H1 (cell line): Measurements from ENCODE around the gene COL1A1. TPM values are rescaled to one million over a fixed set of nuclear protein-coding genes. Genes with fewer than 3 reads are reported as not detected.

ENCODE experiments used
- CTCF ChIA-PET: fragments of 300-600 bp; sonication (Branson Sonifier 250); formaldehyde crosslinking; loops from one replicate; lab custom pipeline; 2021; ENCODE audit not compliant: partially characterized antibody; lab: Charles Lee
- POLR2A ChIA-PET: fragments of 300-600 bp; sonication (Branson Sonifier 250); formaldehyde crosslinking; loops from one replicate; lab custom pipeline; 2021; ENCODE audit warnings: inconsistent platforms; ENCODE audit not compliant: partially characterized antibody; lab: Charles Lee
- DNase-seq, 2 experiments: peaks; one replicate each; pipeline versions ENCODE4 v3.0.0 to v3.0.0-alpha.2; 2010 to 2022; ENCODE audit warnings: low spot score in 2 of 2, low read depth in 1 of 2, mixed read lengths in 1 of 2
- FAIRE-seq: peaks from 2 replicates; lab custom pipeline; 2011; peaks lifted over from hg19 to GRCh38; lab: Jason Lieb, UNC
- H2AFZ ChIP-seq: 2 replicates; pipeline ENCODE4 v1.8.1; 2012; ENCODE audit warnings: low read length, inconsistent platforms
- H2AK5ac ChIP-seq: 2 replicates; pipeline ENCODE4 v1.6.1; 2013; ENCODE audit warnings: low read depth, low read length
- H2BK120ac ChIP-seq: replicated peaks from 2 replicates; pipeline ENCODE3; 2013; ENCODE audit warnings: low read depth, low read length, inconsistent platforms
- H2BK12ac ChIP-seq: 2 replicates; pipeline ENCODE4 v1.6.1; 2013; ENCODE audit warnings: low read depth, low read length
- H2BK15ac ChIP-seq: 2 replicates; pipeline ENCODE4 v1.6.1; 2013; ENCODE audit warnings: low read length
- H2BK20ac ChIP-seq: 2 replicates; pipeline ENCODE4 v1.6.1; 2013; ENCODE audit warnings: low read length
- H2BK5ac ChIP-seq: 2 replicates; pipeline ENCODE4 v1.6.1; 2013; ENCODE audit warnings: low read depth, low read length
- H3K14ac ChIP-seq: 2 replicates; pipeline ENCODE4 v1.6.1; 2013; ENCODE audit warnings: inconsistent platforms; ENCODE audit not compliant: insufficient read length
- H3K18ac ChIP-seq: 2 replicates; pipeline ENCODE4 v1.6.1; 2013; ENCODE audit warnings: low read length; ENCODE audit errors: extremely low read depth
- H3K23ac ChIP-seq: 2 replicates; pipeline ENCODE4 v1.6.1; 2013; ENCODE audit warnings: inconsistent platforms; ENCODE audit not compliant: insufficient read length
- H3K23me2 ChIP-seq: 2 replicates; pipeline ENCODE4 v1.6.1; 2013; ENCODE audit warnings: low read depth, low read length
- H3K27ac ChIP-seq: 2 replicates; pipeline ENCODE4 v1.6.1; 2011; ENCODE audit warnings: low read depth, low read length, inconsistent platforms
- H3K27me3 ChIP-seq, 4 experiments: replicated peaks in 1 of 4; 1 replicate in 1 of 4; 2 replicates in 3 of 4; pipeline versions ENCODE4 v1.6.1 to v1.8.1; 2011 to 2013; ENCODE audit warnings: low read length in 3 of 4, mild to moderate bottlenecking in 3 of 4, inconsistent platforms in 2 of 4, mixed read lengths in 2 of 4, moderate library complexity in 1 of 4; ENCODE audit not compliant: control insufficient read depth in 3 of 4, insufficient read depth in 3 of 4; ENCODE audit errors: extremely low read depth in 1 of 4
- H3K36me3 ChIP-seq, 4 experiments: 2 replicates each; pipeline versions ENCODE4 v1.6.1 to v1.8.1; 2011 to 2013; ENCODE audit warnings: mild to moderate bottlenecking in 4 of 4, low read length in 3 of 4, moderate library complexity in 2 of 4, control low read depth in 1 of 4, inconsistent platforms in 1 of 4; ENCODE audit not compliant: insufficient read depth in 4 of 4, control insufficient read depth in 2 of 4
- H3K4ac ChIP-seq: replicated peaks from 2 replicates; pipeline ENCODE3; 2013; ENCODE audit warnings: low read length, low read depth, mixed read lengths, inconsistent platforms; ENCODE audit not compliant: insufficient read length
- H3K4me1 ChIP-seq, 4 experiments: replicated peaks in 1 of 4; 1 replicate in 1 of 4; 2 replicates in 3 of 4; pipeline versions ENCODE4 v1.6.1 to v1.8.1; 2011 to 2013; ENCODE audit warnings: low read length in 3 of 4, inconsistent platforms in 2 of 4, mixed read lengths in 1 of 4; ENCODE audit not compliant: insufficient read depth in 4 of 4, control insufficient read depth in 3 of 4
- H3K4me2 ChIP-seq, 2 experiments: 2 replicates each; pipeline versions ENCODE4 v1.6.1 to v1.8.1; 2011 to 2013; ENCODE audit warnings: low read depth in 2 of 2, low read length in 2 of 2, control low read depth in 1 of 2, inconsistent platforms in 1 of 2, mild to moderate bottlenecking in 1 of 2; ENCODE audit not compliant: insufficient read depth in 1 of 2
- H3K4me3 ChIP-seq, 4 experiments: fragments of 200-600, 300-600 bp in 1 of 4; sonication (generic), shearing (Covaris generic), sonication (Bioruptor Twin) in 1 of 4; 2 replicates each; pipeline versions ENCODE4 v1.5.1 to v1.8.1; 2011 to 2016; ENCODE audit warnings: low read length in 4 of 4, low read depth in 3 of 4, control low read depth in 2 of 4, inconsistent platforms in 2 of 4, mild to moderate bottlenecking in 2 of 4, mixed read lengths in 1 of 4, moderate library complexity in 1 of 4; ENCODE audit not compliant: insufficient read depth in 2 of 4; ENCODE audit errors: extremely low read depth in 1 of 4
- H3K56ac ChIP-seq: replicated peaks from 2 replicates; pipeline ENCODE3; 2013; ENCODE audit warnings: low read depth, mild to moderate bottlenecking, mixed read lengths, low read length, inconsistent platforms; ENCODE audit not compliant: insufficient read length
- H3K79me1 ChIP-seq: 2 replicates; pipeline ENCODE4 v1.6.1; 2013; ENCODE audit warnings: low read depth, low read length, control low read depth
- H3K79me2 ChIP-seq, 2 experiments: 2 replicates each; pipeline versions ENCODE4 v1.6.1 to v1.8.1; 2012 to 2013; ENCODE audit warnings: low read length in 2 of 2, mild to moderate bottlenecking in 2 of 2, inconsistent platforms in 1 of 2; ENCODE audit not compliant: insufficient read depth in 2 of 2, control insufficient read depth in 1 of 2
- H3K9ac ChIP-seq, 4 experiments: replicated peaks in 1 of 4; 1 replicate in 1 of 4; 2 replicates in 3 of 4; pipeline versions ENCODE4 v1.6.1 to v1.8.1; 2011 to 2013; ENCODE audit warnings: low read depth in 3 of 4, low read length in 3 of 4, control low read depth in 2 of 4, mild to moderate bottlenecking in 2 of 4, moderate library complexity in 2 of 4, inconsistent platforms in 1 of 4; ENCODE audit errors: extremely low read depth in 1 of 4
- H3K9me3 ChIP-seq, 2 experiments: 2 replicates each; pipeline versions ENCODE4 v1.6.1 to v1.8.1; 2012 to 2013; ENCODE audit warnings: mild to moderate bottlenecking in 2 of 2, moderate library complexity in 2 of 2, control low read depth in 1 of 2, inconsistent platforms in 1 of 2, low read depth in 1 of 2, low read length in 1 of 2, mixed read lengths in 1 of 2; ENCODE audit not compliant: insufficient read depth in 2 of 2
- H4K20me1 ChIP-seq, 2 experiments: replicated peaks in 1 of 2; 2 replicates each; pipeline versions ENCODE3 to v1.8.1; 2011 to 2013; ENCODE audit warnings: inconsistent platforms in 2 of 2, low read length in 2 of 2, mild to moderate bottlenecking in 1 of 2; ENCODE audit not compliant: insufficient read depth in 2 of 2, control insufficient read depth in 1 of 2
- H4K5ac ChIP-seq: 2 replicates; pipeline ENCODE4 v1.6.1; 2013; ENCODE audit warnings: low read length, low read depth, mixed read lengths, inconsistent platforms; ENCODE audit not compliant: insufficient read length
- H4K8ac ChIP-seq: 2 replicates; pipeline ENCODE4 v1.8.0; 2013; ENCODE audit warnings: mild to moderate bottlenecking, moderate library complexity, low read length, inconsistent platforms; ENCODE audit not compliant: insufficient read depth; ENCODE audit errors: extremely low read depth
- H4K91ac ChIP-seq: replicated peaks from 2 replicates; pipeline ENCODE3; 2013; ENCODE audit warnings: low read length, mixed read lengths, inconsistent platforms; ENCODE audit not compliant: insufficient read length
- ASH2L ChIP-seq: fragments of 200-600, 300-600 bp; sonication (generic); IDR thresholded peaks from one replicate; pipeline ENCODE4 v1.7.1; 2017; ENCODE audit warnings: low read length
- GABPA ChIP-seq: IDR thresholded peaks from 2 replicates; pipeline ENCODE4 v1.6.1; 2011; ENCODE audit warnings: mild to moderate bottlenecking, low read length, moderate library complexity, borderline replicate concordance; ENCODE audit not compliant: insufficient read depth
- SAP30 ChIP-seq: fragments of 300-600 bp; sonication (generic); IDR thresholded peaks from 2 replicates; pipeline ENCODE4 v1.7.1; 2012; ENCODE audit warnings: low read length, moderate library complexity, mild to moderate bottlenecking, inconsistent platforms; ENCODE audit not compliant: insufficient read depth, insufficient replicate concordance
- TEAD4 ChIP-seq: IDR thresholded peaks from 2 replicates; pipeline ENCODE4 v1.6.1; 2012; ENCODE audit warnings: low read depth, low read length, inconsistent platforms, mixed read lengths
- WGBS, 2 experiments: shearing (Covaris generic) in 1 of 2; methylation state at CpG; one replicate each; pipeline versions ENCODE4 v1.1.6 to v1.1.7; 2013 to 2015; ENCODE audit warnings: low lambda C conversion rate in 2 of 2, mixed read lengths in 2 of 2, inconsistent platforms in 1 of 2, low coverage in 1 of 2, missing lambda C conversion rate in 1 of 2; ENCODE audit not compliant: insufficient replicate concordance in 2 of 2, insufficient coverage in 1 of 2, insufficient read length in 1 of 2; ENCODE audit errors: extremely low coverage in 1 of 2, missing lambda C conversion rate in 1 of 2; 5-methylcytosine and 5-hydroxymethylcytosine counted together
- polyA plus RNA-seq, 7 experiments: library from polyadenylated mRNA; depleted of rRNA in 3 of 7; stranded (reverse) in 5 of 7; unstranded in 2 of 7; fragments of >200 nt in 5 of 7; fragments of 200-250 nt in 2 of 7; gene quantifications; 1 replicate in 5 of 7; 2 replicates in 1 of 7; 4 replicates in 1 of 7; pipeline versions ENCODE4 v1.2.1 to v1.2.3, GENCODE V29; 2011 to 2013; ENCODE audit warnings: missing spikeins in 2 of 7, mixed read lengths in 2 of 7
- total RNA-seq: library from RNA; stranded (reverse); fragmentation: NEBNext Ultra II Directional; extraction: Animal tissue kit (Norgen Biotek cat#: 25700); gene quantifications from 2 replicates; pipeline ENCODE4 v1.2.1, GENCODE V29; 2021

Gene COL1A1
- total and polyA plus RNA-seq, 2 of the 8 experiments (the other 6 are each of a cell fraction or from before 2014, with no cell fraction given): 14.1 to 80.4 TPM

DNA sequence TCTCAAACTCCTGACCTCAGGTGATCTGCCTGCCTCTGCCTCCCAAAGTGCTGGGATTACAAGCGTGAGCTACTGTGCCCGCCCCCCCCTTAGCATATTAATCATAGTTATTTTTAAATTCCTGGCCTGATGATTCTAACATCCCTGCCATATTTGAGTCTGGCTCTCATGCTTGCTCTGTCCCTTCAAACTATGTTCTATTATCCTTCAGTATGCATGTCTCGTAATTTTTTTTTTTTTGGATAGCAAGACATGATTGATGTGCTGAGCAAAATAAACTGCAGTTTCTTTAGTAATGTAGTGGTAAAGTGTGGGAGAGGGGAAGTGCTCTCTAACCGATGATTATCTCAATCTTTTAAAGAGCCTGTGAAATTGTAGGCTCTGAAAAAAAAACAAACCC lies 38.5 kb upstream of the COL1A1 start:
- H3K23ac ChIP-seq: no peak overlapping the region
- no peaks in the 10 kb centered on the region for H3K9me3 ChIP-seq
- H3K27ac ChIP-seq: no peak overlapping the region
- no peak overlapping the region for H2BK20ac ChIP-seq
- H3K4me1 ChIP-seq: no peaks in the 10 kb centered on the region
- H3K23me2 ChIP-seq: no peaks in the 10 kb centered on the region
- no peaks in the 10 kb centered on the region for H3K79me1 ChIP-seq
- H3K9ac ChIP-seq: no peak overlapping the region
- no peaks in the 10 kb centered on the region for H3K79me2 ChIP-seq
- H3K18ac ChIP-seq: no peak overlapping the region
- H3K14ac ChIP-seq: no peak overlapping the region
- H4K20me1 ChIP-seq: no peaks in the 10 kb centered on the region
- WGBS, 2 experiments: 73% methylated on average over 4 of the region's 4 CpGs; no CpG with 5 or more reads in 1 of the 2 experiments
- H3K36me3 ChIP-seq: no peaks in the 10 kb centered on the region
- POLR2A ChIA-PET: interaction anchor here (1.0 kb wide), 1 partner anchor 25 kb away, joined by 3 read pairs; no protein-coding TSS in a partner anchor
- no peak overlapping the region for H2BK15ac ChIP-seq
- H2BK12ac ChIP-seq: no peak overlapping the region
- no peak for DNase-seq
- H2AFZ ChIP-seq: no peak overlapping the region
- no peak overlapping the region for H4K8ac ChIP-seq
- no peak overlapping the region for H2BK120ac ChIP-seq
- no peak overlapping the region for H4K91ac ChIP-seq
- no peak overlapping the region for H2AK5ac ChIP-seq
- no peak overlapping the region for H3K4me3 ChIP-seq
- CTCF ChIA-PET: interaction anchor here (0.7 to 2.9 kb wide), 11 partner anchors 22 to 93 kb away, joined by 3 to 11 read pairs (median 3); partner anchors contain the start of genes COL1A1 and TMEM92
- TF ChIP-seq ASH2L: no peak
- no peak for TF ChIP-seq GABPA
- no peak for TF ChIP-seq TEAD4
- no peak for TF ChIP-seq SAP30
- TF ChIP-seq, all 59 proteins: peak for 0
- FAIRE-seq: no peak
- Histone ChIP-seq H3K4ac (no peak overlapping the region), H3K4me2 (no peak overlapping the region), H3K27me3 (no peaks in the 10 kb centered on the region), H4K5ac (no peak overlapping the region), H3K56ac (no peak overlapping the region), H2BK5ac (no peak overlapping the region)
